ENCODE data around the gene FBXL15.

- no peak for TF ChIP-seq EZH2phosphoT487 (IDR thresholded peaks at IDR 0.05; ENCODE audit: unreplicated experiment)
- no peak for TF ChIP-seq CTCF (conservative IDR thresholded peaks at IDR 0.05; ENCODE audit: low read depth in 2 of 2)
- TF ChIP-seq POLR2AphosphoS5 (IDR thresholded peaks at IDR 0.05; ENCODE audit: low read depth), result no peak
- TF ChIP-seq CREB1 (CRISPR knock-in tag; IDR thresholded peaks at IDR 0.05; ENCODE audit: low read depth), result no peak
- no peak for TF ChIP-seq EZH2 (IDR thresholded peaks at IDR 0.05; ENCODE audit: low read depth, unreplicated experiment)
- no peak for TF ChIP-seq ZNF114 (CRISPR knock-in tag; IDR thresholded peaks at IDR 0.05)
- no peak for TF ChIP-seq ETS1 (IDR thresholded peaks at IDR 0.05)
- no peak for TF ChIP-seq ZNF462 (CRISPR knock-in tag; IDR thresholded peaks at IDR 0.05)
- no peak for TF ChIP-seq REST (IDR thresholded peaks at IDR 0.05; ENCODE audit: unreplicated experiment)
- no peak for TF ChIP-seq JUNB (IDR thresholded peaks at IDR 0.05; ENCODE audit: unreplicated experiment)
- TF ChIP-seq ZNF331 (CRISPR knock-in tag; IDR thresholded peaks at IDR 0.05; ENCODE audit: low read depth), result no peak
- no peak for TF ChIP-seq STAT1 (IDR thresholded peaks at IDR 0.05; ENCODE audit: unreplicated experiment)
- no peak for TF ChIP-seq NANOG (IDR thresholded peaks at IDR 0.05; ENCODE audit: borderline replicate concordance)
Observed at GRCh38 chr10:102405632-102406031, 15.0 kb upstream of the FBXL15 start.
